ENCODE results near the gene PIK3CA.

The PIK3CA gene

DNA sequence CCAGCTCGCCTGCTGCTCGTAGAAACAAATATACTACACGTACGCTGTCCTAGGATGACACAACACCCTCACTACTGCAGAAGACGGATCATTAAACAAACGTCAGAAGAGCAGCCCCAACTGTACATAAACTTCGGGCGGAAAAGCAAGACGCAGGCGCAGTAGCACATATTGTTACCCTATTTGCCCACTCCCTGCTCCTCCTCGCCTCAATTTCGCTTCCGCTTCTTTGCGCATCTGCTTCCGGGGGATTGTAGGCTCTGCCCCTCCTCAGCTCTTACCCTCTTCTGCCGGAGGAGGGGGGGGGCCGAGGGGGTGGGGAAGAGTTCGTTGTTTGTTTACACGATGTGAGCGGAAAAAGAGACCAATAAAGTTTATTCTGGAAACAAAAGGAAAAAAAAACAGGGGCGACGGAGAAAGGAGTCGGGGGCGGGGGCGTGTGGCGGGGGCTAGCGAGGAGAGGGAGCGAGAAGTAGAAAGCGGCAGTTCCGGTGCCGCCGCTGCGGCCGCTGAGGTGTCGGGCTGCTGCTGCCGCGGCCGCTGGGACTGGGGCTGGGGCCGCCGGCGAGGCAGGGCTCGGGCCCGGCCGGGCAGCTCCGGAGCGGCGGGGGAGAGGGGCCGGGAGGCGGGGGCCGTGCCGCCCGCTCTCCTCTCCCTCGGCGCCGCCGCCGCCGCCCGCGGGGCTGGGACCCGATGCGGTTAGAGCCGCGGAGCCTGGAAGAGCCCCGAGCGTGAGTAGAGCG, at the start of gene PIK3CA:
Gene PIK3CA (plus strand): TSS at position 485 of the 743 bp plus-strand sequence. CDS start 50,469 bp downstream, outside the sequence.
- peak; percentile 99 for DNase-seq (ENCODE audit: low read depth)
- peak within 1 kb of the TSS; percentile 83 for H3K4me3 ChIP-seq (replicated peaks; ENCODE audit: low read depth, low read length)
- TF ChIP-seq, protein P1, sequence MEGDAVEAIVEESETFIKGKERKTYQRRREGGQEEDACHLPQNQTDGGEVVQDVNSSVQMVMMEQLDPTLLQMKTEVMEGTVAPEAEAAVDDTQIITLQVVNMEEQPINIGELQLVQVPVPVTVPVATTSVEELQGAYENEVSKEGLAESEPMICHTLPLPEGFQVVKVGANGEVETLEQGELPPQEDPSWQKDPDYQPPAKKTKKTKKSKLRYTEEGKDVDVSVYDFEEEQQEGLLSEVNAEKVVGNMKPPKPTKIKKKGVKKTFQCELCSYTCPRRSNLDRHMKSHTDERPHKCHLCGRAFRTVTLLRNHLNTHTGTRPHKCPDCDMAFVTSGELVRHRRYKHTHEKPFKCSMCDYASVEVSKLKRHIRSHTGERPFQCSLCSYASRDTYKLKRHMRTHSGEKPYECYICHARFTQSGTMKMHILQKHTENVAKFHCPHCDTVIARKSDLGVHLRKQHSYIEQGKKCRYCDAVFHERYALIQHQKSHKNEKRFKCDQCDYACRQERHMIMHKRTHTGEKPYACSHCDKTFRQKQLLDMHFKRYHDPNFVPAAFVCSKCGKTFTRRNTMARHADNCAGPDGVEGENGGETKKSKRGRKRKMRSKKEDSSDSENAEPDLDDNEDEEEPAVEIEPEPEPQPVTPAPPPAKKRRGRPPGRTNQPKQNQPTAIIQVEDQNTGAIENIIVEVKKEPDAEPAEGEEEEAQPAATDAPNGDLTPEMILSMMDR (IDR thresholded peaks at IDR 0.05; ENCODE audit: low read length, missing control alignments) = no peak

DNA sequence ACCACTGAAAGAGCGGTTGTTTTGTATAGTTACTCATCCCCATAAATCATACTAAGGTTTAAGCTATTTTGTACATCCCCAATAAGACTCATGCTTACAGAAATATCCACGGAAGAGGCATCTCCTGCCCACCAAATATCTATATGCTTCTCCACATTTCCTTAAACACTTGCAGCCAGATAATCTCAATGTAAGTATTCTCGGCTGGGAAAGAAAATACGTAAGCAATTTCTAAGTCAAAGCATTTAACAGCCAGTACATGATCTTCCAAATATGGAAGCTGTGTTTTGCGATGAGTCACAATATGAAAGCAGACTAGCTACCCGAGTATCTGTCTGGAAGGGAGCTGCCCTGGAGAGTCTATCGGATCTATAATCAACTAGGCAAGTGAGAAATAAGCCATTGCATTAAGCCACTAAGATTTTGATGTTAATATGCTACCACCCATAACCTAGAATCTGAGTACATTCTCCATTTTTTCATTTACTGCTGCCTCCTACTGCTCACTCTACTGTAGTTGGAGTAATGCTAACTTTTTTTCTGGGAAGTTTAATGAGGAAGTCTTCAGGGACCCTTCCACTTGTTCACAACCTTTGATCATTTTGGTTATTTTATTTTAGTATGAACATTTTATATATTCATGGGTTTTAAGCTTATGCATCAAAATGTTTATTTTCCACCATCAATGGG, 49.6 kb upstream of the PIK3CA start:
- TF ChIP-seq, protein P1 (IDR thresholded peaks at IDR 0.05; ENCODE audit: low read length, missing control alignments) = peak; percentile 26
- no peak overlapping the region for H3K4me3 ChIP-seq (replicated peaks; ENCODE audit: low read depth, low read length)
- peak; percentile 39 for DNase-seq (ENCODE audit: low read depth)

DNA sequence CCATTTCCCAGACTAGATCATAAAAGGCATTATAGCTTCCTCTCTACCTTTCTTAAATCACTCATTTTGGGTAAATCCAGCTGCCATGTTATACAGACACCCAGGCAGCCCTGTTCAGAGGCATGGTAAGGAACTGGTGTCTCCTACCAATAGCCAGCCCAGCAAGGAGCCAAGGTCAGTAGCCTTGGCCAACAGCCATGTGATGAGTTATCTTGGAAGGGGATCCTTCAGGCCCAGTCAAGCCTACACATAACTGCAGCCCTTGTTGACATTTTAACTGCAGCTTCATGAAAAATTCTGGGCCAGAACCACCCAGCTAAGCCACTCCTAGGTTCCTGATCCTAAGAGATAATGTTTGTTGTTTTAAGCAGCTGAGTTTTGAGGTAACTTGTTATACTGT, 47.5 kb upstream of the PIK3CA start:
- no peak for DNase-seq (ENCODE audit: low read depth)
- TF ChIP-seq, protein P1 (IDR thresholded peaks at IDR 0.05; ENCODE audit: low read length, missing control alignments) = no peak
- no peak overlapping the region for H3K4me3 ChIP-seq (replicated peaks; ENCODE audit: low read depth, low read length)

DNA sequence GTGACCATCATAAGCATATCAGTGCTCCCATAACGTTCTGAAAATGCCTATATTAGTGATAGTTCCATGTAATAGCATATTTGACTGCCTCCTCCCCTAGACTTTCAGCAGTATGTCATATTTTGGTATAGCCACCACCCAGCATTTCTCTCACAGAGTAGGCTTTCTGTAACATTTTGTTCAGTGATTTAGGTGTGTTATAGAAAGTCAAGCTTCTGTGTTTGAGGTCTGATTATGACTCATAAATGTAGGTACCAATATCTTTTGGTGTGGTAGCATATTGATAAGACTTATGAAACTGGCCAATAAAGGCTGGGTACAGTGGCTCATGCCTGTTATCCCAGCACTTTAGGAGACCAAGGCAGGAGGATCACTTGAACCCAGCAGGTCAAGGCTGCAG, 42.3 kb upstream of the PIK3CA start:
- H3K4me3 ChIP-seq (replicated peaks; ENCODE audit: low read depth, low read length) = no peak overlapping the region
- TF ChIP-seq, protein P1 (IDR thresholded peaks at IDR 0.05; ENCODE audit: low read length, missing control alignments) = no peak
- no peak for DNase-seq (ENCODE audit: low read depth)

DNA sequence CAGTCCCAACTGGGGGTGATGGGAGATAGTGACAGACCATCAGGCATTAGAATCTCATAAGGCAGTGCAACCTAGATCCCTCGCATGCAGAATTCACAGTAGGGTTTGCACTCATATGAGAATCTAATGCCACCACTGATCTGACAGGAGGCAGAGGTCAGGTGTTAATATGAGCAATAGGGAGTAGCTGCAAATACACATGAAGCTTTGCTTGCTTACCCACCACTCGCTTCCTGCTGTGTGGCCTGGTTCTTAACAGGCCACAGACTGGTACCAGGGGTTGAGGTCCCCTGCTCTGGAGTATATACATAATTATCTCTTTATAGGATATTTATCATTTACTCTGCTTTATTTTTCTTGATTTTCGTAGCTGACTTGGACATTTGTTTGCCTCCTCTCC, 40.5 kb upstream of the PIK3CA start:
- TF ChIP-seq, protein P1 (IDR thresholded peaks at IDR 0.05; ENCODE audit: low read length, missing control alignments) = no peak
- no peak for DNase-seq (ENCODE audit: low read depth)
- no peak overlapping the region for H3K4me3 ChIP-seq (replicated peaks; ENCODE audit: low read depth, low read length)

DNA sequence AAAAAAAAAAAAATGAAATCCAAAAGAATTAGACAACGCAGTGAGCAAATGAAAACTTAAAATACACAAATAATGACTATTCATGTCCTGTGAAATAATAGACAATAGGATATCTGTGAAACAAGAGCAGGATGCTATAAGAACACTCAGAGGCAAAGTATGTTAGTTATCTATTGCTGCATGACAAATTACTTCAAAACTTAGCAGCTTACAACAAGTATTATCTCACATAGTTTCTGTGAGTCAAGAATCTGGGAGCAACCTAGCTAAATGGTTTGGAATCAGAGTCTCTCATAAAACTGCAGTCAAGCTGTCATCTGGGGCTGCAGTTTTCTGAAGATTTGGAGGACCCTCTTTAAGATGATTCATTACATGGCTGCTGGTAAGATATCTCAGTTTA, 40.1 kb upstream of the PIK3CA start:
- TF ChIP-seq, protein P1 (IDR thresholded peaks at IDR 0.05; ENCODE audit: low read length, missing control alignments) = no peak
- peak; percentile 75 for DNase-seq (ENCODE audit: low read depth)
- no peak overlapping the region for H3K4me3 ChIP-seq (replicated peaks; ENCODE audit: low read depth, low read length)

Data from fibroblast of pulmonary artery (primary cell).